Stimulated activated CD8-positive, alpha-beta memory T cell treated with anti-CD3 and anti-CD28 coated beads, Interleukin-15, amount 100 ng/mL, for 24 hours (primary cell): ENCODE measurements around the gene WT1.
"Not testable (repeated sequence)": the region's sequence is repeated elsewhere in the genome, so short reads cannot be mapped to it uniquely, and the experiment has no call there.

ENCODE experiments used
- DNase-seq: peaks from one replicate; pipeline ENCODE4 v3.0.0-alpha.2; 2020; ENCODE audit warnings: low read depth

The WT1 gene

DNA sequence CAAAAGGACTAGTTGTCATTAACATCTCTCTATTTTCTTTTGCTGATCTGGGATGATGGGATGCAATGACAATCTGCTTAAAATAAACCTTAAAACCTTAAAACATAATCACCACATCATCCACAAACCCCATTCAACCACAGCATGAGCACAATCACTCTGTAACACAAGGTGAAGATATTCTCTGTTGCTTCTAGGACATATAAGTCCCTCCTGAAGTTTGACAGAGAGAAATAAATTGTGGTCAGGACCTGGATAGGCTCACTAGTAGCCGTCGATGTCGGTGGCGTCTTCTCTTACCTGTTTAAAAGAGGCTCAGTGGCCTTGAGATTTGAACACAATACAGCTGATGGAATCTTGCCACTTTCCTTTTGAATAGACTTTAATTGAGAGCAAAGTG, 47.9 kb downstream of the WT1 start:
- DNase-seq = no peak

DNA sequence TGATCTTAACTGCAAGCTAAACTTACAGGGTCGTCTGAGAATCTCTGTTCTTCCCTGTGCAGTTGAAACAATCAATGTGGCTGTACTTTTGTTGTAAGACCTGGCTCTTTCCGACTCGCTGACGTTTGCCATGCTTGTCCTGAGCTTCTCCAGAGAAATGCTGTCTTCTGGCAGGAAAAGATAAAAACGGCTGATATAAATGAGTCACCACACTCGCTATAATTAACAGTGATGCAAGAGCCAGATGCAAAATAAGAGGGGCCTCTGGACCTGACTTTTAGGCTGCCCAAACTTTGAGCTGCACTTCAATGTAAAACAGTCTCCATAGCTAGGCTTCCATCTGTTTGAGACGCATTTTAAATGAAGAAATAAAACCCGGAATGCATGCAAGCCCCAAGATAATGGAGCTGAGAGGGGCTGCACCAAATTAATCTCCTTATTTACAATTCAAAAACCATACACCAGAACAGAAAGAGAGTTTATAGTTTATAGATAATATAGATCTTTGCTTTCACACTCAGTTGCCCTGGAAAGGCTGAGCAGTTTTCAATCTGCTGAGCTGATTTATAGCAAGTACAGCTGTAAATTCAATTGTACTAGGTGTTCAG, 48.5 kb downstream of the WT1 start:
- DNase-seq = no peak

DNA sequence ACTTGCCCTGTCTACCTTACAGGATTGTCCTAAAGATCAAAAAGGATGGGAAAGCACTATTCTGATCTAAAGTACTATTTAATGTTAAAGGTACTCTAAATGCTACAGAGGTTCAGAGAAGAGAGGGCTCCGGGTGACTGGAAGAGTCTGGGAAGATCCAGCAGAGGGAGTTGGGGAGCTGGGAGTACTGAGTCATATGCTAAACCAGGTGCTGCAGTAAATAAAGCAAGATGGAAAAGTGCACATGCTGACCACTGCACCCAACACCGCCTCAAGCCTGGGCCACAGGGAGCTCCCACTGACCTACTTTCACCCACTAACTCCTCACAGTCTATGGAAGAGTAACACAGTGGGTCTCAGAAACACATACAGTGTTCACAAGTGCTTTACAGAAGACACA, 49.3 kb downstream of the WT1 start:
- no peak for DNase-seq

- no peak for DNase-seq
Observed at GRCh38 chr11:32382339-32383049, 52.8 kb downstream of the WT1 start.

DNA sequence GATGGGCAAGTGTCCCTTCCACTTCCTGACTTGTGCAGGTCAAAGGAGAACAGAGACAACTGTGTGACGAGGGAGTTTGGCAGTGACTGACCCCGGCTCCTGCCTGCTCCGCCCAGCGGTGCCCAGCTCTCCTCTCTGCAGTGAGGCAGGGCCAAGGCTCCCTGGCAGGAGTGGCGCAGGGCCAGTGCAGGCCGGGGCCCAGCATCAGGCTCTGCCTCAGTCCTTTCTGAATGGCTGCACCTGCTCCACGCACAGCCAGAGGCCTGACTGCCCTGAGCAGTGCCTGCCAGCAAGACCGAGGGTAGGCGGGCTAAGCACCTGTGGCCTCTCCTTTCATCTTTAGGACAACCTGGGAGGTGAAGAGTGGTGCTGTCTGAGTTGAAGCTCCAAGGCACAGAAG, 54.2 kb downstream of the WT1 start:
- DNase-seq = no peak

DNA sequence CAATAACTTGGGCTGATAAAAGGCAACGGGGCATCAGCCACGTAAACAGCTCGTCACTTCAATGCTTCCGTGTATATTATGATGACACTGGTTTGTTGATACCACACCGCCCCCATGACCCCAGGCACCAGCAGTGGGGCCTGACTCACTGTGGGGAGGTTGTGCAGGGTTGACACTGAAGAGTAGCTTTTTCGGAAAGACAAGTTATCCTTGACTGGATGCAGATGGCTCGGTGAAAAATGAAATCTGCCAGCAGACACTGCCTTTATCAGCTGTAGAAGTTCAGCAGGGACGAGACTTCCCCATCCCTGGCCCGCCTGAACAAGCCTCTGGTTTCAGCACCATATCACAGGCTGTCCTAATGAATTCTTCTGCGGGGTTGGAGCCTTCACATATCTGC, 55.6 kb downstream of the WT1 start:
- no peak for DNase-seq

GRCh38 chr11:32375826-32376225, 59.5 kb downstream of the WT1 start:
- no peak for DNase-seq

- DNase-seq = no peak
Observed at GRCh38 chr11:32374261-32374711, 61.1 kb downstream of the WT1 start.

DNA sequence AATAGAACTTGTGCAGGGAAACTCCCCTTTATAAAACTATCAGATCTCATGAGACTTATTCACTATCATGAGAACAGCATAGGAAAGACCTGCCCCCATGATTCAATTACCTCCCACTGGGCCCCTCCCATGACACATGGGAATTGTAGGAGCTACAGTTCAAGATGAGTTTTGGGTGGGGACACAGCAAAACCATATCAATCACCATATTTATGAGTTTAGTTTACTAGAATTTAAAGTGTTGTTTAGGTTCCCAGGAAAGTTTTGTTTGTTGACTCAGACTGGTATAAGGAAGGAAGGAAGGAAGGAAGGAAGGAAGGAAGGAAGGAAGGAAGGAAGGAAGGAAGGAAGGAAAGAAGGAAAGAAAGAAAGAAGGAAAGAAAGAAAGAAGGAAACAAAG, 65.4 kb downstream of the WT1 start:
- not testable (repeated sequence) for DNase-seq

DNA sequence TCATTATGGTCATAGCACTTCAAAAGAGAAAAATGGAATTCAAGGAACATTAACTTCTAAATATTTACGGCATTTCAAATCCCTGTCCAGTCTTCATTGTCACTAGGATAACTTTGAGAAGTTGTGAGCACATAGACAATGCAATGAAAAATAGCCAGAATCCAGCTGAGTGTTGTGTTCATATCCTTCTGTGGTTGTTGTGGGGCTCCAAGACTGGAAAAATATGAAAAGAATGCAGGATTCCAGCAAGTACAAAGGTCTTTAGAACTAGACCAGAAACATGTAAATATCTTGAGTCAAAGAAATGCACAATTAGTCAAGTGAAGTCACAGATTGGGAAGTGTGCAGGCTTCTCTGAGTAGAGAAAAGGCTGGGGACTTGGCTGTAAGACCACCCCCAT, 68.7 kb downstream of the WT1 start:
- no peak for DNase-seq

- DNase-seq = no peak
Observed at GRCh38 chr11:32365192-32365591, 70.1 kb downstream of the WT1 start.

- no peak for DNase-seq
Observed at GRCh38 chr11:32358729-32359128, 76.6 kb downstream of the WT1 start.

GRCh38 chr11:32353884-32354283, 81.5 kb downstream of the WT1 start:
- DNase-seq = no peak

- DNase-seq = no peak
Observed at GRCh38 chr11:32348502-32348901, 86.8 kb downstream of the WT1 start.

GRCh38 chr11:32344946-32345345, 90.4 kb downstream of the WT1 start:
- no peak for DNase-seq

DNA sequence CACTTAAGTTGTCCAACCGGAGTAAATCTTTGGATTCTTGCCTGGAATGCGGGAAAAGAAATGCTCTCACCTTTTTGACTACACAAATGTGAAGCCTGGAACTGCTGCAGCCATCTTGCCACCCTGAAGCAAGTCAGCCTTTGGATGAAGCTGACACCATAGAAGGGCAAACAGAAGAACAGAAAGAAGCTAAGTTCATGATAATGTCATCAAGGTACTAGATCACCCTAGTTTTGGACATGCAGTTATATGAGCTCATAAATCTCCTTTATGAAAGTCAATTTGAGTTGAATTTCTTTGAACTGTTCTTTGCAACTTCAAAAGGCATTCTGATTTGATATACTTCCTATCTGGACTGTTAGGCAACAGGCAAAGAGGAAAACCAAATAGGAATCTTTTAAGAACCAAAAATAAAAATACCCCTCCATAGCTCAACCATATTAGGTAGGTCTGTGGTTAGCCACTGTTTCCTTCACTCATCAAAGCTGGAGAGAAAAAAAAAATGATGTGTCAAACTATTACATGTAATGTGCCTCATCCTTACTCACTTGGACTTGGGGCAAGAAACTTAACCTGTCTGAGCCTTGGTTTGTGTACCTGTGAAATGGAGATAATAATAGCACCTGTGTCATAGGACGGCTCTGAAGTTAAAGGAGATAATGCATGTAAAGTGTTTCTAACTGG, 91.9 kb downstream of the WT1 start:
- no peak for DNase-seq

DNA sequence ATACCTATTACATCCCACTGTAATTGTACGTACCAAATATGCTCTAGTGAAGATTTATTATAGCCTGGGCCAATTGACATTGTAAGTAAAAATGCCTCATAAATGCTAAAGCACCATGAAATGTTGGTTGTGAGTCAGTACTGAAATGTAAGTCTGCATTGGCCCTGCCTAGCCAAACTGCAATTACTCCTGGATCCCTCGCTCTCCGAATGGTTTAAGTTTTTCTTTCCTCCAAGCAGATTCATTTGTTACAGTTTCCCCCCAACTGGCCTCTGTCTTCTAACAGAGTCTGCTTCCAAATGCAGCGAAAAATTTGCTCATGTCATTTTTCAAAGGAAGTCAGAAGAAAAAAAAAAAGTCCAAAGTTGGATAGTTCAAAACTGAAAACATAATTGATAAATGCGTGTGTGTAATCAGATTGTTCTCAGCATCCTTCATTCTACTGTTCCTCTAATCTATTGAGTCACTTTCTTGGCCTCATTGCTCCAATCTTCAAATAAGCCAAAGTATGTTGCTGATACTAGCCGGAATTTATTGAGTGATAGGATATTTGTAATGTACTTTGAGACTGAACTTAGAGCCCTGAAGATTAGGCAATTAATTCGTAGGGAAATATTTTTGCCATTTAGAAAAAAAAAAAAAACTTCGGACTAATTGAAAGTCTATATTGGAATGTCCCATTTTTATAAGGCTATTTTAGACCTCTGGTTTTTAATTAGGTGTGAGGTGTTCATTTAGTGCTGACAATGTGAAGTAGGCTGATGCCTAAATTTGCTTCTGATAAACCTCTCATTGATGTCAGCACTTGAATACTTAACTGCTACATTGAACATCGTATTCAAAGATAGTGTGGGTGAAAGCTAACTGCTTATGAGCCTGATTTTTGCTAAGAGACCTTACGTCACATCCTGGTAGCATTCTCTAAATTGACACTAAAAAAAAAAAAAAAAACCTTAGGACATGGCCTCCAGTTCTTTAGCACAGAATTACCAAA, 93.4 kb downstream of the WT1 start:
- DNase-seq = no peak

DNA sequence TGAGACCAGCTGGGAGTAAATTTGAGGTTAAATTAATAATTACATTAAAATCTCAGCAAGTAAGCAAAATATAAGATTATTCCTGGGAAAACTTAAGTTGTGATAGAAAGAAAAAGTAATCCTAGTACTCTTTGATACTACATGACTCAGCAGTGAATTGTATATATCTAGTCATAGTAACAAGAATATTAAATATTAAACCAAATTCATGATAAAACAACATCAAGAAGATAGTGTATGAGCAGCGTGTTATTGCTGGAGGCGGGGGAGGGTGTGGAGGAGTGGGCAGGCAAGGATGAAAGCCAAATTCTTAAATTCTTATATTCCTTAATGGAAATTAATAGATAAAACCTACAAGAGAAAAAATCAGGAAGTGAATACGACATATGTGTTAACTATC, 95.2 kb downstream of the WT1 start:
- no peak for DNase-seq
